ENCODE data around the gene NPR1. TPM values are rescaled to one million over a fixed set of nuclear protein-coding genes. Genes with fewer than 3 reads are reported as not detected.
A peak's percentile ranks its signal among the peaks of the same experiment; 100 is the strongest.
"Not testable (repeated sequence)": the region's sequence is repeated elsewhere in the genome, so short reads cannot be mapped to it uniquely, and the experiment has no call there.

NPR1 gene
- polyA plus RNA-seq, 1 donor = 61.2 TPM

- DNase-seq = no peak
Measured at GRCh38 chr1:153677718-153678518, 570 bp upstream of the NPR1 start.

- no peak for DNase-seq
Measured at GRCh38 chr1:153679337-153680119, 1.0 kb downstream of the NPR1 start.

- DNase-seq = no peak
Measured at GRCh38 chr1:153680120-153680403, 1.6 kb downstream of the NPR1 start.

- no peak for DNase-seq
Measured at GRCh38 chr1:153682730-153683129, 4.2 kb downstream of the NPR1 start.

- DNase-seq = no peak
Measured at GRCh38 chr1:153683854-153684253, 5.4 kb downstream of the NPR1 start.

- DNase-seq = no peak
Measured at GRCh38 chr1:153684892-153685291, 6.4 kb downstream of the NPR1 start.

GRCh38 chr1:153685544-153686340 is 7.3 kb downstream of the NPR1 start:
- no peak for DNase-seq

- DNase-seq = no peak
Measured at GRCh38 chr1:153687346-153688125, 9.0 kb downstream of the NPR1 start.

GRCh38 chr1:153688276-153688675 is 9.8 kb downstream of the NPR1 start:
- no peak for DNase-seq

- no peak for DNase-seq
Measured at GRCh38 chr1:153688736-153689328, 10.3 kb downstream of the NPR1 start.

- DNase-seq = no peak
Measured at GRCh38 chr1:153693466-153693865, 15.0 kb downstream of the NPR1 start.

- no peak for DNase-seq
Measured at GRCh38 chr1:153696741-153697140, 18.3 kb downstream of the NPR1 start.

- peak; percentile 89 for DNase-seq
Measured at GRCh38 chr1:153697191-153698019, 18.9 kb downstream of the NPR1 start.

GRCh38 chr1:153698020-153698922 is 19.8 kb downstream of the NPR1 start:
- no peak for DNase-seq

GRCh38 chr1:153698923-153699714 is 20.6 kb downstream of the NPR1 start:
- no peak for DNase-seq

GRCh38 chr1:153699768-153700167 is 21.3 kb downstream of the NPR1 start:
- DNase-seq = no peak

- no peak for DNase-seq
Measured at GRCh38 chr1:153705484-153705883, 27.0 kb downstream of the NPR1 start.

- DNase-seq = no peak
Measured at GRCh38 chr1:153711026-153711425, 32.5 kb downstream of the NPR1 start.

GRCh38 chr1:153716211-153716610 is 37.7 kb downstream of the NPR1 start:
- not testable (repeated sequence) for DNase-seq

Measured in left kidney (tissue), 2 donors.